HS-5 (cell line): Measurements from ENCODE around the gene MMP21.

Experiments
- DNase-seq: peaks from one replicate; pipeline ENCODE4 v3.0.0-alpha.2; 2012; ENCODE audit warnings: low read depth

The MMP21 gene

GRCh38 chr10:125792342-125793300, 17.0 kb upstream of the MMP21 start:
- no peak for DNase-seq

- DNase-seq: no peak
These were observed 12.8 kb upstream of the MMP21 start for GRCh38 chr10:125788156-125789034.

GRCh38 chr10:125785791-125786190, 10.2 kb upstream of the MMP21 start:
- DNase-seq: no peak

GRCh38 chr10:125783957-125784356, 8.3 kb upstream of the MMP21 start:
- no peak for DNase-seq

GRCh38 chr10:125783408-125783807, 7.8 kb upstream of the MMP21 start:
- no peak for DNase-seq

GRCh38 chr10:125782616-125783015, 7.0 kb upstream of the MMP21 start:
- no peak for DNase-seq

GRCh38 chr10:125782054-125782453, 6.4 kb upstream of the MMP21 start:
- no peak for DNase-seq

GRCh38 chr10:125781374-125781773, 5.8 kb upstream of the MMP21 start:
- DNase-seq: no peak

- no peak for DNase-seq
These were observed 4.0 kb upstream of the MMP21 start for GRCh38 chr10:125779403-125780327.

- no peak for DNase-seq
These were observed 2.9 kb upstream of the MMP21 start for GRCh38 chr10:125778556-125778955.

GRCh38 chr10:125777806-125778205, 2.2 kb upstream of the MMP21 start:
- DNase-seq: no peak

- DNase-seq: no peak
These were observed 935 bp downstream of the MMP21 start for GRCh38 chr10:125774581-125775191.

GRCh38 chr10:125773687-125774543, 1.7 kb downstream of the MMP21 start:
- no peak for DNase-seq

GRCh38 chr10:125772864-125773180, 2.8 kb downstream of the MMP21 start:
- DNase-seq: no peak

GRCh38 chr10:125772112-125772863, 3.3 kb downstream of the MMP21 start:
- DNase-seq: no peak

GRCh38 chr10:125770844-125771243, 4.8 kb downstream of the MMP21 start:
- no peak for DNase-seq

- no peak for DNase-seq
These were observed 6.4 kb downstream of the MMP21 start for GRCh38 chr10:125769175-125769574.

GRCh38 chr10:125768219-125768855, 7.3 kb downstream of the MMP21 start:
- no peak for DNase-seq

- no peak for DNase-seq
These were observed 9.1 kb downstream of the MMP21 start for GRCh38 chr10:125766511-125766910.
